ENCODE results near the gene GNB3.

DNA sequence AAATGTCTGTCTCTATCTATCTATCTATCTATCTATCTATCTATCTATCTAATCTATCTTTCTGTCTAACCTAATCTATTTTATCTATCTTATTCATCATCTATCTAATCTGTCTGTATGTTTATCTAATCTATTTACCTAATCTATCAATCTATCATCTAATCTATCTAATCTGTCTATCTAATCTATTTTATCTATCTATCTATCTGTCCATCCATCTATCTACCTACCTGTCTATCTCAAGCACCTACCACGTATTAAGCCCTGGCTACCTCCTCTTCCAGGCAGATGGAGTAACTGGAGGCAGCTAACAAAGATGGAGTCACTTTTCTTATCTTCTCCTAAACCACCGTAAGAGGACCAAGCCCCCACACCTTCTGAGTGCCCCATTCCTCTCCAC lies 45.6 kb upstream of the GNB3 start:
- TF ChIP-seq CTCF (conservative IDR thresholded peaks at IDR 0.05 in 1 of 2, IDR thresholded peaks at IDR 0.05 in 1 of 2; ENCODE audit: extremely low read depth in 1 of 2, insufficient read depth in 1 of 2, low read depth in 1 of 2, low read length in 2 of 2) (no peak), EZH2 (IDR thresholded peaks at IDR 0.05; ENCODE audit: borderline replicate concordance, low read length) (no peak)

Measured in mammary epithelial cell (primary cell).